Central memory CD8-positive, alpha-beta T cell (primary cell): Measurements from ENCODE around the gene KLF18.

ENCODE experiments used
- ATAC-seq: fragments of 150-1000 bp; cut with Tn5 transposase; replicated peaks from 2 replicates; pipeline ENCODE4 v1.10.0; 2022; ENCODE audit warnings: mild to moderate bottlenecking, moderate FRiP score, moderate number of reproducible peaks; ENCODE audit not compliant: poor library complexity, severe bottlenecking; ENCODE audit errors: extremely low read depth
- DNase-seq, 2 donors: peaks; one replicate each; pipeline ENCODE4 v3.0.0; 2021; ENCODE audit warnings: low spot score in 2 of 2
- H3K27ac Mint-ChIP-seq: one replicate; pipeline ENCODE4 v1.8.0; 2022; ENCODE audit warnings: low read depth, mild to moderate bottlenecking, moderate library complexity, mixed read lengths
- H3K27me3 Mint-ChIP-seq: one replicate; pipeline ENCODE4 v1.8.0; 2022; ENCODE audit warnings: mixed read lengths
- H3K36me3 Mint-ChIP-seq: one replicate; pipeline ENCODE4 v1.8.0; 2022; ENCODE audit warnings: mild to moderate bottlenecking, moderate library complexity, mixed read lengths; ENCODE audit not compliant: insufficient read depth
- H3K4me1 Mint-ChIP-seq: one replicate; pipeline ENCODE4 v1.8.0; 2022; ENCODE audit warnings: mixed read lengths
- H3K4me3 Mint-ChIP-seq: one replicate; pipeline ENCODE4 v1.8.0; 2022; ENCODE audit warnings: mild to moderate bottlenecking, moderate library complexity, mixed read lengths
- H3K9me3 Mint-ChIP-seq: one replicate; pipeline ENCODE4 v1.8.0; 2022; ENCODE audit warnings: mixed read lengths

The KLF18 gene

GRCh38 chr1:44141531-44141930, at the start of gene KLF18:
TSS of gene KLF18 (minus strand) at chr1:44141631. CDS start at chr1:44141631, 0 bp downstream.
- peaks cover 17% of the 10 kb centered on the region for H3K9me3 Mint-ChIP-seq
- no peak for ATAC-seq

GRCh38 chr1:44174630-44175029, 33.2 kb upstream of the KLF18 start:
- Mint-ChIP-seq H3K27ac (no peak overlapping the region), H3K4me1 (no peaks in the 10 kb centered on the region)
- ATAC-seq, result no peak

More at GRCh38 chr1:44141531-44141930, at the start of gene KLF18:
- Mint-ChIP-seq H3K27ac (no peak within 1 kb of the TSS), H3K4me3 (no peak within 1 kb of the TSS), H3K27me3 (peaks cover 40% of the 10 kb centered on the region), H3K4me1 (no peaks in the 10 kb centered on the region), H3K36me3 (no peaks in the 10 kb centered on the region)
- no peak for DNase-seq

GRCh38 chr1:44170281-44170823, 28.9 kb upstream of the KLF18 start:
- Mint-ChIP-seq H3K36me3 (no peaks in the 10 kb centered on the region), H3K4me1 (peaks cover 8% of the 10 kb centered on the region), H3K9me3 (peaks cover 9% of the 10 kb centered on the region), H3K27ac (no peak overlapping the region), H3K27me3 (peaks cover 68% of the 10 kb centered on the region), H3K4me3 (no peak overlapping the region)
- ATAC-seq, result no peak
- no peak for DNase-seq

More at GRCh38 chr1:44174630-44175029, 33.2 kb upstream of the KLF18 start:
- Mint-ChIP-seq H3K9me3 (no peaks in the 10 kb centered on the region), H3K27me3 (peaks cover 36% of the 10 kb centered on the region), H3K4me3 (no peak overlapping the region), H3K36me3 (no peaks in the 10 kb centered on the region)
- no peak for DNase-seq

- H3K4me1 Mint-ChIP-seq, result peaks cover 8% of the 10 kb centered on the region
- H3K27ac Mint-ChIP-seq, result no peak overlapping the region
- ATAC-seq (no peak), DNase-seq (no peak)
- no peak overlapping the region for H3K4me3 Mint-ChIP-seq
- no peaks in the 10 kb centered on the region for H3K36me3 Mint-ChIP-seq
- peaks cover 67% of the 10 kb centered on the region for H3K27me3 Mint-ChIP-seq
- H3K9me3 Mint-ChIP-seq, result peaks cover 9% of the 10 kb centered on the region
Observed at GRCh38 chr1:44168520-44169098, 27.2 kb upstream of the KLF18 start.

- ATAC-seq (no peak), DNase-seq (no peak)
- no peaks in the 10 kb centered on the region for H3K4me1 Mint-ChIP-seq
Observed at GRCh38 chr1:44161546-44161945, 20.1 kb upstream of the KLF18 start.

DNA sequence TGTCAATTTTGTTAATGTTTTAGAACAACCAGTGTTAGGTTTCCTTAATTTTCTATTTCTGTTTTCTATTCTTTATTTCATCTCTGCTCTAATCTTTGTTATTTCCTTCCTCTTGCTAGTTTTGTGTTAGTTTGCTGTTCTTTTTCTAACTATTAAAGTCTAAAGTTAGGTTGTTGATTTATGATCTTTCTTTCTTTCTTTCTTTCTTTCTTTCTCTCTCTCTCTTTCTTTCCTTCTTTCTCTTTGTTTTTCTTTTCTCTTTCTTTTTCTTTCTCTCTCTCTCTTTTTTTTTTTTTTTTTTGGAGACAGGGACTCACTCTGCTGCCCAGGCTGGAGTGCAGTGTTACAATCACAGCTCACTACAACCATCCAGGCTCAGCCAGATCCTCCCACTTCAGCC, 17.4 kb upstream of the KLF18 start:
- no peak overlapping the region for H3K27ac Mint-ChIP-seq
- no peak overlapping the region for H3K4me3 Mint-ChIP-seq
- no peaks in the 10 kb centered on the region for H3K36me3 Mint-ChIP-seq
- peaks cover 10% of the 10 kb centered on the region for H3K27me3 Mint-ChIP-seq
- no peaks in the 10 kb centered on the region for H3K9me3 Mint-ChIP-seq
- ATAC-seq (no peak), DNase-seq (no peak)
- no peaks in the 10 kb centered on the region for H3K4me1 Mint-ChIP-seq

More at GRCh38 chr1:44161546-44161945, 20.1 kb upstream of the KLF18 start:
- peaks cover 26% of the 10 kb centered on the region for H3K27me3 Mint-ChIP-seq
- H3K27ac Mint-ChIP-seq, result no peak overlapping the region
- H3K36me3 Mint-ChIP-seq, result no peaks in the 10 kb centered on the region
- no peak overlapping the region for H3K4me3 Mint-ChIP-seq
- H3K9me3 Mint-ChIP-seq, result no peaks in the 10 kb centered on the region

DNA sequence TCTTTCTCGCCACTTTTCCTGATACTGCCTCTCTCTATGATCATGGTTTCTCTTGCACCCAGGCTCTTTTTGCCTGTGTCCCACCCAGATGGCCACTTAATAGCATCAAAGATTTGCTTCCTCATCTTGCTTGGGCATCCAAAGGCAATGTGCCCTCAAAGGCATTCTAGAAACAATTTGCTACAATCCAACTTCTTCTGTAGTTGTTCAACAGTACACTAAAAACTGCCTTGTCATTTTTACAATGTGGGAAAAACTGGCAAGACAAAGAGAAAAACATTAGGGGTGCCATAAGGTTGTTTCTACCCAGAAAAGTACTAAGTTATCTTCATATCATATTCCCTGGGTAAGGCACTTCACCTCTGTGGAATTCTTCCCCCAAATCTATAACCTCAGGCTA, 16.5 kb upstream of the KLF18 start:
- ATAC-seq, result no peak
- H3K4me1 Mint-ChIP-seq, result no peaks in the 10 kb centered on the region

GRCh38 chr1:44154049-44154448, 12.6 kb upstream of the KLF18 start:
- H3K27me3 Mint-ChIP-seq, result peaks cover 36% of the 10 kb centered on the region
- H3K4me1 Mint-ChIP-seq, result no peaks in the 10 kb centered on the region
- H3K27ac Mint-ChIP-seq, result no peak overlapping the region
- no peak for ATAC-seq
- no peak for DNase-seq
- H3K4me3 Mint-ChIP-seq, result no peak overlapping the region
- H3K36me3 Mint-ChIP-seq, result no peaks in the 10 kb centered on the region
- no peaks in the 10 kb centered on the region for H3K9me3 Mint-ChIP-seq

More for the DNA sequence above, 16.5 kb upstream of the KLF18 start:
- no peaks in the 10 kb centered on the region for H3K9me3 Mint-ChIP-seq
- no peaks in the 10 kb centered on the region for H3K36me3 Mint-ChIP-seq
- H3K4me3 Mint-ChIP-seq, result no peak overlapping the region
- no peak overlapping the region for H3K27ac Mint-ChIP-seq
- DNase-seq, result no peak
- peaks cover 9% of the 10 kb centered on the region for H3K27me3 Mint-ChIP-seq

DNA sequence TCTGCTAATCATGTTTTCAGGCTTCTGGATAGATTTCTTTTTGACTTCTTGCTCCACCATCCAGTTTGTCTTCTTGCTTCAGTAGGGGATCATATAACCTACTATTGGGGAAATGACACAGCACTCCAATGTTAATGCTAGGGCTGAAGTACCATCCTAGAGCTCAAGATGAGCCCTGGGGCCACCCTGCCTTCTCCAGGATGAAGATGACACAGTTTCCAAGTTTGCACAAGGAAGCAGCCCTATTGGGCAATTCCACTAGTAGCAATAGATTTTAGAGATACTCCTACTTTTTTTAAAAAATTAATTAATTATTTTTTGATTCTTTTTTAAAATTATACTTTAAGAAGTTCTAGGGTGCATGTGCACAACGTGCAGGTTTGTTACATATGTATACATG, 11.3 kb upstream of the KLF18 start:
- Mint-ChIP-seq H3K4me1 (no peaks in the 10 kb centered on the region), H3K36me3 (no peaks in the 10 kb centered on the region), H3K9me3 (no peaks in the 10 kb centered on the region), H3K4me3 (no peak overlapping the region), H3K27me3 (peaks cover 49% of the 10 kb centered on the region), H3K27ac (no peak overlapping the region)
- DNase-seq (no peak), ATAC-seq (no peak)

DNA sequence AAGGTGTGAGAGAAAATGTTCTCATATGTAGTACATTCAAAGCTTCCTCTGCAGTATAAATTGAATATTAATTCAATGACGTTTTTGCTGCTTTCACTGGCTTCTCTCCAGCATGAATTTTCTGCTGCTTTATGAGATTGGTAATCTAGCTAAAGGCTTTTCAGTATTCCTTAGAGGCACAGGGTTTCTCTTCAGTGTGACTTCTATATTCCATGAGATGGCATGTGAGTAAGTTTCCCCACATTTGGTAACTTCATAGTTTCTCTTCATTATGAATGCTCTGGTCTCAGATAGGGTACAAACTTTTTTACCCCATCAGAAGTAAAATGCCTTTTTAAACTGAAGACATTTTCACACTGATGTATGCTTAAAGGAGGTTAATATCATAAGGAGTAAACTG, 10.4 kb upstream of the KLF18 start:
- Mint-ChIP-seq H3K4me1 (no peaks in the 10 kb centered on the region), H3K4me3 (no peak overlapping the region), H3K27ac (no peak overlapping the region), H3K27me3 (peaks cover 54% of the 10 kb centered on the region), H3K36me3 (no peaks in the 10 kb centered on the region), H3K9me3 (peaks cover under 1% of the 10 kb centered on the region)
- ATAC-seq (no peak), DNase-seq (no peak)

DNA sequence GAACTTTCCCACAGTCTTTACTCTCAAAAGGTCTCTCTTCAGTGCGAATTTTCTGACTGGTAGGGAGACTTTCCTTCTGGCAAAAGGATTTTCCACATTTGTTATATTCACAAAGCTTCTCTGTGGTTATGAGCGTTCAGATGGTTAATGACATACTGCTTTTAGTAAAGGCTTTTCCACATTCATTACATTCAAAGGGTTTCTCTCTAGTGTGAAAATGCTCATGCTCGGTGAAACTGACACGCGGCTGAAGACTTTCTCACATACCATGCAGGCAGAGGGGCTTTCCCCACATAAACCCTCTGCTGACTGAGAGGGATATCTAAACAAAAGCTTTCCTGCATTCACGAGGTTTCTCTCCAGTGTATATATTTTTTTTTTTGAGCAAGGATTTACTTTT, 9.9 kb upstream of the KLF18 start:
- H3K27me3 Mint-ChIP-seq, result peaks cover 54% of the 10 kb centered on the region
- H3K4me3 Mint-ChIP-seq, result no peak overlapping the region
- no peaks in the 10 kb centered on the region for H3K4me1 Mint-ChIP-seq
- DNase-seq, result no peak
- peaks cover 4% of the 10 kb centered on the region for H3K9me3 Mint-ChIP-seq
- H3K36me3 Mint-ChIP-seq, result no peaks in the 10 kb centered on the region
- ATAC-seq, result no peak
- no peak overlapping the region for H3K27ac Mint-ChIP-seq

DNA sequence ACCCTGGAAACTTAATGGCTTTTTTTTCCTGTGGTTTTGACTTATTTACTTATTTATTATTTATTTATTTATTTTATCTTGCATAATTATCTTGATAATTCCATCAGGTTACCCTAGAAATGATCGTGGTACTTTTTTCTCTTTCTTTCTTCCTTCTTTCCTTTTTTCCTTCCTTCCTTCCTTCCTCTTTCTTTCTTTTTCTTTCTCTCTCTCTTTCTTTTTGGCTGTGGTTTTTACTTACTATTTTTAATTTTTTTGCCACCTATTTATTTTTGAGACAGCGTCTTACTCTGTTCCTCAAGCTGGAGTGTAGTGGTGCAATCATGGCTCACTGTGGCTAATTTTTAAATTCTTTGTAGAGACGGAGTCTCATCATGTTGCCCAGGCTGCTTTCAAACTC, 6.2 kb upstream of the KLF18 start:
- peaks cover 20% of the 10 kb centered on the region for H3K9me3 Mint-ChIP-seq
- no peaks in the 10 kb centered on the region for H3K36me3 Mint-ChIP-seq
- ATAC-seq (no peak), DNase-seq (no peak)
- no peak overlapping the region for H3K4me3 Mint-ChIP-seq
- peaks cover 42% of the 10 kb centered on the region for H3K27me3 Mint-ChIP-seq
- no peaks in the 10 kb centered on the region for H3K4me1 Mint-ChIP-seq
- no peak overlapping the region for H3K27ac Mint-ChIP-seq

GRCh38 chr1:44146536-44147361, 5.3 kb upstream of the KLF18 start:
- DNase-seq, result no peak
- Mint-ChIP-seq H3K4me1 (no peaks in the 10 kb centered on the region), H3K4me3 (no peak overlapping the region), H3K9me3 (peaks cover 20% of the 10 kb centered on the region), H3K36me3 (no peaks in the 10 kb centered on the region), H3K27ac (no peak overlapping the region), H3K27me3 (peaks cover 37% of the 10 kb centered on the region)
- no peak for ATAC-seq
